ENCODE results near the gene PPP1R15B.

PPP1R15B gene

DNA sequence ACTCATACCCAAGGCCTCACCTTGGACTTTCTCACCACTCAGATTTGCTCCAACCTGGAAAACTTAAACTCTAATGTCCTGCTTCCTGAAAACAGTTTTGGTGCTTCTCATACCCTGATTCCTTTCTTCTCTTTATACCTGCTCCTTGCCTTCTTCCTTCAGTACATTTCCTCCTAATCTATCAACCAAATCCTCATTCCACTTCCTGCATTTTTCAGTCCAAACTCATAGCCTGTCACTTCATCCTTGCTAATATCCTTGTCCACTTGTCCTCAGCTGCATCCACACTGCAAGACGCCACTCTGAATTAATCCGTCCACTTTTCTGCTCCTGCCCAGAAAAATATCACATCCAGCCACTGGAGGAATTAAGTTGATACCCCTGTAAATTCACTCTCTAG, 25.9 kb downstream of the PPP1R15B start:
- no peak overlapping the region for H3K4me3 ChIP-seq (replicated peaks; ENCODE audit: insufficient read depth, low read length)
- no peak overlapping the region for H3K27ac ChIP-seq (replicated peaks)
- TF ChIP-seq, protein P1, sequence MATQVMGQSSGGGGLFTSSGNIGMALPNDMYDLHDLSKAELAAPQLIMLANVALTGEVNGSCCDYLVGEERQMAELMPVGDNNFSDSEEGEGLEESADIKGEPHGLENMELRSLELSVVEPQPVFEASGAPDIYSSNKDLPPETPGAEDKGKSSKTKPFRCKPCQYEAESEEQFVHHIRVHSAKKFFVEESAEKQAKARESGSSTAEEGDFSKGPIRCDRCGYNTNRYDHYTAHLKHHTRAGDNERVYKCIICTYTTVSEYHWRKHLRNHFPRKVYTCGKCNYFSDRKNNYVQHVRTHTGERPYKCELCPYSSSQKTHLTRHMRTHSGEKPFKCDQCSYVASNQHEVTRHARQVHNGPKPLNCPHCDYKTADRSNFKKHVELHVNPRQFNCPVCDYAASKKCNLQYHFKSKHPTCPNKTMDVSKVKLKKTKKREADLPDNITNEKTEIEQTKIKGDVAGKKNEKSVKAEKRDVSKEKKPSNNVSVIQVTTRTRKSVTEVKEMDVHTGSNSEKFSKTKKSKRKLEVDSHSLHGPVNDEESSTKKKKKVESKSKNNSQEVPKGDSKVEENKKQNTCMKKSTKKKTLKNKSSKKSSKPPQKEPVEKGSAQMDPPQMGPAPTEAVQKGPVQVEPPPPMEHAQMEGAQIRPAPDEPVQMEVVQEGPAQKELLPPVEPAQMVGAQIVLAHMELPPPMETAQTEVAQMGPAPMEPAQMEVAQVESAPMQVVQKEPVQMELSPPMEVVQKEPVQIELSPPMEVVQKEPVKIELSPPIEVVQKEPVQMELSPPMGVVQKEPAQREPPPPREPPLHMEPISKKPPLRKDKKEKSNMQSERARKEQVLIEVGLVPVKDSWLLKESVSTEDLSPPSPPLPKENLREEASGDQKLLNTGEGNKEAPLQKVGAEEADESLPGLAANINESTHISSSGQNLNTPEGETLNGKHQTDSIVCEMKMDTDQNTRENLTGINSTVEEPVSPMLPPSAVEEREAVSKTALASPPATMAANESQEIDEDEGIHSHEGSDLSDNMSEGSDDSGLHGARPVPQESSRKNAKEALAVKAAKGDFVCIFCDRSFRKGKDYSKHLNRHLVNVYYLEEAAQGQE (IDR thresholded peaks at IDR 0.05; ENCODE audit: insufficient replicate concordance, low read depth): no peak
- no peak for TF ChIP-seq POLR2AphosphoS5 (IDR thresholded peaks at IDR 0.05; ENCODE audit: low read depth)
- TF ChIP-seq, protein P2, sequence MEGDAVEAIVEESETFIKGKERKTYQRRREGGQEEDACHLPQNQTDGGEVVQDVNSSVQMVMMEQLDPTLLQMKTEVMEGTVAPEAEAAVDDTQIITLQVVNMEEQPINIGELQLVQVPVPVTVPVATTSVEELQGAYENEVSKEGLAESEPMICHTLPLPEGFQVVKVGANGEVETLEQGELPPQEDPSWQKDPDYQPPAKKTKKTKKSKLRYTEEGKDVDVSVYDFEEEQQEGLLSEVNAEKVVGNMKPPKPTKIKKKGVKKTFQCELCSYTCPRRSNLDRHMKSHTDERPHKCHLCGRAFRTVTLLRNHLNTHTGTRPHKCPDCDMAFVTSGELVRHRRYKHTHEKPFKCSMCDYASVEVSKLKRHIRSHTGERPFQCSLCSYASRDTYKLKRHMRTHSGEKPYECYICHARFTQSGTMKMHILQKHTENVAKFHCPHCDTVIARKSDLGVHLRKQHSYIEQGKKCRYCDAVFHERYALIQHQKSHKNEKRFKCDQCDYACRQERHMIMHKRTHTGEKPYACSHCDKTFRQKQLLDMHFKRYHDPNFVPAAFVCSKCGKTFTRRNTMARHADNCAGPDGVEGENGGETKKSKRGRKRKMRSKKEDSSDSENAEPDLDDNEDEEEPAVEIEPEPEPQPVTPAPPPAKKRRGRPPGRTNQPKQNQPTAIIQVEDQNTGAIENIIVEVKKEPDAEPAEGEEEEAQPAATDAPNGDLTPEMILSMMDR (IDR thresholded peaks at IDR 0.05; ENCODE audit: insufficient read depth, low read length): no peak
- no peak for TF ChIP-seq GABPA (IDR thresholded peaks at IDR 0.05; ENCODE audit: low read depth)
- TF ChIP-seq SPI1 (IDR thresholded peaks at IDR 0.05; ENCODE audit: borderline replicate concordance, low read depth): no peak
- no peak for DNase-seq (ENCODE audit: low read depth in 1 of 2, low spot score in 1 of 2)
- peaks cover 11% of the 10 kb centered on the region for H3K27me3 ChIP-seq (ENCODE audit: insufficient read depth, poor library complexity, severe bottlenecking)

DNA sequence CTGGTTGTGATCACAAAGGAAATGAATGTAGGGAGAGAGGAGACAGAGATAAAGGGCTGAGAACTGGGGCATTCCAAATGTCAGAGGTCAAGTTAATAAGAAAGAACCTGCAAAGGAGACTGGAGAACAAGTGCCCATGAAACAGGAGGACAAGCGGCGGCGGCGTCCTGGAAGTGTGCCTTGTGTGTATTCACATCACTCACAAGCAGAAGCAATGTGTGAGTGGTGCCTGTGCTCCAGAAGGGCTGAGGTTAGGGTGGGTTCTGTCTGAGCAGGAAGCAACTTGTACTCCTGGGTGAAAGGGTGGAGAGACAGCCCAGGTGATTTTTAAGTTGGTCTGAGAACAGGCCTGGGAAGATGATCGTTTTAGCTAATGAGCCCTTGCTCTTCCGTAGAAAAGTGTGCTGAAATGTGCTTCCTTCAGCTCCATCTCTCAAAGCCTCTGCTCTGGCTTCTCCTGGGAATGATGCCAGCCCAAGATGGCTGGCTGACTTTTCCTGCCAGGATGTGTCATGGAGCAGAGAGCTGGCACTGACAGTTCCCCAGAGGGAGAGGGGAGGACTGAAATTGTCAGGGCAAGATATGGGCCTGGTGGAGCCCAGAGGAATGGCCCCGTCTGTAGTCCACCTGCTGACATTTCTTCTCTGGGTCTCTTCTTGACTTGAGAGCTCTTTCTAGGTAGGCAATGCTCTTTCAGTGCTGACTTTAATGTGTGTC, 26.8 kb downstream of the PPP1R15B start:
- TF ChIP-seq POLR2AphosphoS5 (IDR thresholded peaks at IDR 0.05; ENCODE audit: low read depth) (no peak), GABPA (IDR thresholded peaks at IDR 0.05; ENCODE audit: low read depth) (no peak), SPI1 (IDR thresholded peaks at IDR 0.05; ENCODE audit: borderline replicate concordance, low read depth) (no peak)
- TF ChIP-seq, protein P1 (IDR thresholded peaks at IDR 0.05; ENCODE audit: insufficient replicate concordance, low read depth): no peak
- TF ChIP-seq, protein P2 (IDR thresholded peaks at IDR 0.05; ENCODE audit: insufficient read depth, low read length): no peak
- H3K27ac ChIP-seq (replicated peaks): no peak overlapping the region
- no peak for DNase-seq (ENCODE audit: low read depth in 1 of 2, low spot score in 1 of 2)

DNA sequence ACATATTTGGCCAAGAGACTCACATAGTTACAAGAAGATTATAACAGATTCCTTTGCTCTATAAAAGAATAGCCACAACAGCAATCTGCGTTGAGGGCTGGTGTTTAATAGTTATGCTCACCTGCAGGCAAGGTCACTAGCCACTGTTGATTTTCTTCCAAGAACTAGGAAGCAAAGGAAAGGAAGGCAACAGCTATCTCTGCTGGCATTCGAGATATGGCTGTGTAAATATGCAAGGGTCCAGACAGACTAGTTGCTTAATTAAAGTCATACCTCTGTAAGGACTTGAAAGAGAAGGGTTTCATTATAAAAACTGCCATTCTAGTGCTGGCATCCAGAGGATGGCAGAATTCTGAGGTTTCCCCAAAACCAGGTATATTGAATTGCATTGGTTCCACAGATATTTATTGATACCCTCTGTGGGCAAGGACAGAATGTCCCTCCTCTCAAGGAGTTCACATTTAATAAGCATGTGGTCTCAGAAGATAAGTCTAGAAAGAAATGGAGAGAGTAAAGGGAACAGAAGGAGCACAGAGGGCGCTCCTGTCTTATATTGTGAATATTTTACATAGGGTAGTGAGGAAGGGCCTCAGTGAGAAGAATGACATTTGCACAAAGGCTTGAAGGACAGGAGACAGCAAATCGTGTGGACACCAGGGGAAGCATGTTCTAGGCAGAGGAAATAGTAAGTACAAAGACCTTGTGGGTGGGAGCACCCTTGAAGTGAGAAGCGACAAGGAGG, 28.3 kb downstream of the PPP1R15B start:
- Histone ChIP-seq H3K27ac (replicated peaks) (no peak overlapping the region), H3K27me3 (ENCODE audit: insufficient read depth, poor library complexity, severe bottlenecking) (peaks cover 14% of the 10 kb centered on the region), H3K4me3 (replicated peaks; ENCODE audit: insufficient read depth, low read length) (no peak overlapping the region)
- TF ChIP-seq SPI1 (IDR thresholded peaks at IDR 0.05; ENCODE audit: borderline replicate concordance, low read depth) (no peak), GABPA (IDR thresholded peaks at IDR 0.05; ENCODE audit: low read depth) (no peak), POLR2AphosphoS5 (IDR thresholded peaks at IDR 0.05; ENCODE audit: low read depth) (no peak)
- TF ChIP-seq, protein P2 (IDR thresholded peaks at IDR 0.05; ENCODE audit: insufficient read depth, low read length): no peak
- TF ChIP-seq, protein P1 (IDR thresholded peaks at IDR 0.05; ENCODE audit: insufficient replicate concordance, low read depth): no peak
- no peak for DNase-seq (ENCODE audit: low read depth in 1 of 2, low spot score in 1 of 2)

More for the DNA sequence above, 26.8 kb downstream of the PPP1R15B start:
- peaks cover 11% of the 10 kb centered on the region for H3K27me3 ChIP-seq (ENCODE audit: insufficient read depth, poor library complexity, severe bottlenecking)
- H3K4me3 ChIP-seq (replicated peaks; ENCODE audit: insufficient read depth, low read length): no peak overlapping the region
